IMR-90 (cell line): Measurements from ENCODE around the gene PIM1. TPM values are rescaled to one million over a fixed set of nuclear protein-coding genes. Genes with fewer than 3 reads are reported as not detected.

ENCODE experiments used
- ATAC-seq: fragments of 200-7000 bp; cut with Tn5 transposase; 2 replicates; pipeline ENCODE4 v1.9.1; 2020; ENCODE audit warnings: low read depth, mild to moderate bottlenecking, moderate library complexity
- BruUV-seq: library from RNA; stranded (reverse); fragments of 400-500 nt; replicated peaks from 2 replicates; lab custom pipeline; 2021; lab: Mats Ljungman, UMichigan
- CTCF ChIA-PET: fragments of 300-600 bp; formaldehyde crosslinking; extraction: SDS; loops from one replicate; lab custom pipeline; 2021; ENCODE audit warnings: antibody characterized with exemption; lab: Yijun Ruan, JAX
- POLR2A ChIA-PET: fragments of 300-600 bp; sonication (Branson Sonifier 250); formaldehyde crosslinking; loops from one replicate; lab custom pipeline; 2022; ENCODE audit warnings: antibody characterized with exemption; ENCODE audit not compliant: unreplicated experiment; lab: Charles Lee
- DNase-seq: peaks from one replicate; pipeline ENCODE4 v3.0.0; 2013
- H2AFZ ChIP-seq: replicated peaks from 2 replicates; pipeline ENCODE3; 2013; ENCODE audit warnings: low read length, mild to moderate bottlenecking; ENCODE audit not compliant: poor library complexity
- H2AK5ac ChIP-seq: 2 replicates; pipeline ENCODE4 v1.6.1; 2013; ENCODE audit warnings: low read depth, low read length, inconsistent platforms
- H2AK9ac ChIP-seq: replicated peaks from 2 replicates; pipeline ENCODE3; 2013; ENCODE audit warnings: mild to moderate bottlenecking, low read depth, low read length, moderate library complexity; ENCODE audit not compliant: poor library complexity
- H2BK120ac ChIP-seq: 2 replicates; pipeline ENCODE4 v1.6.1; 2013; ENCODE audit warnings: low read depth, low read length, inconsistent platforms
- H2BK15ac ChIP-seq: 3 replicates; pipeline ENCODE4 v1.6.1; 2013; ENCODE audit warnings: low read depth, low read length, inconsistent platforms
- H2BK20ac ChIP-seq: 2 replicates; pipeline ENCODE4 v1.6.1; 2013; ENCODE audit warnings: low read depth, mild to moderate bottlenecking, inconsistent platforms, low read length, moderate library complexity
- H2BK5ac ChIP-seq: 2 replicates; pipeline ENCODE4 v1.6.1; 2013; ENCODE audit warnings: mild to moderate bottlenecking, low read depth, low read length, inconsistent platforms; ENCODE audit not compliant: poor library complexity, severe bottlenecking
- H3K14ac ChIP-seq: replicated peaks from 2 replicates; pipeline ENCODE4 v1.6.1; 2013; ENCODE audit warnings: low read depth, low read length, inconsistent platforms
- H3K18ac ChIP-seq: 2 replicates; pipeline ENCODE4 v1.6.1; 2013; ENCODE audit warnings: low read depth, low read length, control low read depth
- H3K23ac ChIP-seq: 2 replicates; pipeline ENCODE4 v1.6.1; 2013; ENCODE audit warnings: low read depth, low read length, inconsistent platforms
- H3K27ac ChIP-seq: 2 replicates; pipeline ENCODE4 v1.5.1; 2013; ENCODE audit warnings: mild to moderate bottlenecking, control low read depth, low read length; ENCODE audit not compliant: insufficient read depth
- H3K27me3 ChIP-seq: 2 replicates; pipeline ENCODE4 v1.6.1; 2013; ENCODE audit warnings: low read length; ENCODE audit not compliant: control insufficient read depth, insufficient read depth
- H3K36me3 ChIP-seq: 2 replicates; pipeline ENCODE4 v1.6.1; 2013; ENCODE audit warnings: low read length, mixed read lengths; ENCODE audit not compliant: control insufficient read depth, insufficient read depth
- H3K4ac ChIP-seq: 2 replicates; pipeline ENCODE4 v1.6.1; 2013; ENCODE audit warnings: low read depth, low read length, inconsistent platforms
- H3K4me1 ChIP-seq: 2 replicates; pipeline ENCODE4 v1.6.1; 2013; ENCODE audit warnings: low read length, mixed read lengths; ENCODE audit not compliant: control insufficient read depth, insufficient read depth
- H3K4me2 ChIP-seq: 2 replicates; pipeline ENCODE4 v1.6.1; 2013; ENCODE audit warnings: low read depth, mild to moderate bottlenecking, control low read depth, low read length, moderate library complexity
- H3K4me3 ChIP-seq: 2 replicates; pipeline ENCODE4 v1.5.1; 2013; ENCODE audit warnings: low read depth, mild to moderate bottlenecking, control low read depth, low read length, moderate library complexity; ENCODE audit not compliant: insufficient read depth
- H3K56ac ChIP-seq: 2 replicates; pipeline ENCODE4 v1.6.1; 2013; ENCODE audit warnings: low read length, inconsistent platforms; ENCODE audit not compliant: insufficient read depth; ENCODE audit errors: extremely low read depth
- H3K79me1 ChIP-seq, 2 experiments: 2 replicates each; pipeline ENCODE4 v1.6.1; 2013; ENCODE audit warnings: low read length in 2 of 2, inconsistent platforms in 1 of 2, low read depth in 1 of 2
- H3K9ac ChIP-seq: 2 replicates; pipeline ENCODE4 v1.6.1; 2013; ENCODE audit warnings: low read depth, low read length, control low read depth
- H3K9me1 ChIP-seq: 2 replicates; pipeline ENCODE4 v1.6.1; 2013; ENCODE audit warnings: low read length, inconsistent platforms; ENCODE audit not compliant: insufficient read depth
- H3K9me3 ChIP-seq: 2 replicates; pipeline ENCODE4 v1.6.1; 2013; ENCODE audit warnings: low read length; ENCODE audit not compliant: control insufficient read depth, insufficient read depth
- H4K20me1 ChIP-seq: 2 replicates; pipeline ENCODE4 v1.6.1; 2013; ENCODE audit warnings: low read length, inconsistent platforms; ENCODE audit not compliant: insufficient read depth
- H4K5ac ChIP-seq: 2 replicates; pipeline ENCODE4 v1.6.1; 2013; ENCODE audit warnings: mild to moderate bottlenecking, low read depth, low read length, control low read depth
- H4K8ac ChIP-seq, 2 experiments: 2 replicates each; pipeline ENCODE4 v1.6.1; 2013; ENCODE audit warnings: low read depth in 2 of 2, low read length in 2 of 2, control low read depth in 1 of 2, inconsistent platforms in 1 of 2
- H4K91ac ChIP-seq: 2 replicates; pipeline ENCODE4 v1.6.1; 2013; ENCODE audit warnings: low read depth, low read length, inconsistent platforms; ENCODE audit not compliant: insufficient read depth
- BHLHE40 ChIP-seq: fragments of 150-350 bp; IDR thresholded peaks from 2 replicates; pipeline ENCODE4 v1.6.1; 2016; ENCODE audit warnings: mild to moderate bottlenecking, low read depth, low read length
- CHD1 ChIP-seq: IDR thresholded peaks from 2 replicates; pipeline ENCODE4 v1.6.1; 2012; ENCODE audit warnings: low read depth, low read length, improper control_type of control experiment
- MAZ ChIP-seq: IDR thresholded peaks from 2 replicates; pipeline ENCODE4 v1.6.1; 2012; ENCODE audit warnings: low read depth, mild to moderate bottlenecking, low read length, improper control_type of control experiment, moderate library complexity, borderline replicate concordance
- MXI1 ChIP-seq: IDR thresholded peaks from 2 replicates; pipeline ENCODE4 v1.6.1; 2012; ENCODE audit warnings: low read depth, mild to moderate bottlenecking, low read length, moderate library complexity, borderline replicate concordance
- NFE2L2 ChIP-seq: fragments of 150-350 bp; IDR thresholded peaks from 2 replicates; pipeline ENCODE4 v1.6.1; 2016; ENCODE audit warnings: low read depth, mild to moderate bottlenecking, low read length
- RCOR1 ChIP-seq: IDR thresholded peaks from 2 replicates; pipeline ENCODE4 v1.6.1; 2012; ENCODE audit warnings: mild to moderate bottlenecking, low read length, improper control_type of control experiment; ENCODE audit not compliant: insufficient replicate concordance
- RFX5 ChIP-seq: IDR thresholded peaks from 2 replicates; pipeline ENCODE4 v1.8.0; 2012; ENCODE audit warnings: low read depth, mild to moderate bottlenecking, low read length, moderate library complexity
- WGBS, 2 experiments: methylation state at CpG; one replicate each; pipeline versions ENCODE4 v1.1.5 to v1.1.7; 2013; ENCODE audit warnings: missing lambda C conversion rate in 2 of 2; ENCODE audit not compliant: insufficient read length in 1 of 2; ENCODE audit errors: extremely low coverage in 2 of 2; 5-methylcytosine and 5-hydroxymethylcytosine counted together
- dilution Hi-C: fragments of 300-500 bp; cut with HindIII; formaldehyde crosslinking; loops from one replicate; pipeline ENCODE4 v1.14.3; 2018; ENCODE audit warnings: low sequenced_read_pairs; ENCODE audit not compliant: unreplicated experiment
- in situ Hi-C: fragments of 300-500 bp; cut with MboI; formaldehyde crosslinking; loops from 3 replicates; pipeline ENCODE4 v1.14.3; 2019; ENCODE audit warnings: low sequenced_read_pairs, inconsistent platforms, mixed read lengths
- intact Hi-C: fragments of 100-400 bp; cut with micrococcal nuclease; formaldehyde crosslinking; loops from 2 replicates; pipeline ENCODE4 v1.10.0; 2022
- polyA plus RNA-seq, 3 experiments: library from polyadenylated mRNA; depleted of rRNA; stranded (reverse); fragments of >200 nt; gene quantifications; 2 replicates each; pipeline ENCODE4 v1.2.3, GENCODE V29; 2012; ENCODE audit warnings: low replicate concordance in 1 of 3
- total RNA-seq: library from RNA; depleted of rRNA; stranded (reverse); fragments of >200 nt; gene quantifications from 2 replicates; pipeline ENCODE4 v1.2.3, GENCODE V29; 2012
- TF ChIP-seq, protein P1 (sequence below): conservative IDR thresholded peaks from 2 replicates; pipeline ENCODE4 v1.5.1; 2012; ENCODE audit warnings: mild to moderate bottlenecking, low read depth, low read length, improper control_type of control experiment
- TF ChIP-seq, protein P2 (sequence below): fragments of 150-350 bp; IDR thresholded peaks from 2 replicates; pipeline ENCODE4 v1.6.1; 2017; ENCODE audit warnings: mild to moderate bottlenecking, antibody characterized with exemption, low read length, low read depth

PIM1 gene
- total and polyA plus RNA-seq, 2 of the 4 experiments (the other 2 are of a cell fraction) = 7.2 to 18.5 TPM

DNA sequence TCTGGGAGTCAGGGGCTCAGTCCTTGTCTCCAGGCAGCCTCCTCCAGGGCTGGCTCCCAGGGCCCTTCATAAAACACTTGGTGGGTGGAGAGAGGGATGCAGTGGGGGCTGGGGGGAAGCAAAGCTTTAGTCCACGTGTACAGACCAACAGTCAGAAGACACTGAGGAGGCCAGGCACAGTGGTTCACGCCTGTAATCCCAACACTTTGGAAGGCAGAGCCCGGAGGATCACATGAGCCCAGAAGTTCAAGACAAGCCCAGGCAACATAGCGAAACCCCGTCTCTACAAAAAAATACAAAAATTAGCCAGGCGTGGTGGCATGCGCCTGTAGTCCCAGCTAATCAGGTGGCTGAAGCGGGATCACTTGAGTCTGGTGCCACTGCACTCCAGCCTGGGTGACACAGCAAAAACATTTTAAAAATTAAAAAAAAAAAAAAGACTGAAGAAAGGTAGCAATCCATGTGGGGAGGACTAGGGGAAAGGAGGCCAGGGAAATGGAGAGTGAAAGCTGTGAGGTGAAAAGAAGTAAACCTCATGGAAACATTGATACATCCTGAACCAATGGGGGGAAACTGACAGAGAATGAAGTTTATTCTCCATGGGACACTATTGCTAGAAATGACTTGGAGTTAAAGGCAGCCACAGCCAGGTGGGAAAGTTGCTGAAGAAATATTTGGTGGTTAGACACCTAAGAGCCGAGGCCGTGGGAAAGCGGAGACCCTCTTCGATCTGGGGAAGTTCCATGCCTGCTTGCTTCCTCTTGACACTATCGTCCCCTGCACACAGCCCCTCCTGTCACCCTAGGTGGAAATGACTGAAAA, 35.4 kb downstream of the PIM1 start:
- Histone ChIP-seq H2AK5ac (no peak overlapping the region), H2AK9ac (peak overlapping the region; percentile 47), H4K8ac (no peak overlapping the region), H2BK120ac (no peak overlapping the region), H2AFZ (no peak overlapping the region), H4K20me1 (0 out of 2 replicates have a peak, but pooled peaks cover 4% of the 10 kb centered on the region), H4K91ac (no peak overlapping the region), H3K27ac (no peak overlapping the region), H3K4me3 (no peak overlapping the region), H2BK5ac (no peak overlapping the region), H3K79me1 (no peaks in the 10 kb centered on the region), H3K4ac (no peak overlapping the region), H3K36me3 (no peaks in the 10 kb centered on the region), H3K23ac (no peak overlapping the region), H3K18ac (no peak overlapping the region), H3K56ac (no peak overlapping the region), H2BK15ac (no peak overlapping the region), H3K9me1 (no peaks in the 10 kb centered on the region), H4K5ac (no peak overlapping the region), H3K14ac (no peak overlapping the region), H3K9me3 (no peaks in the 10 kb centered on the region), H3K9ac (no peak overlapping the region), H3K27me3 (peaks cover 6% of the 10 kb centered on the region), H2BK20ac (no peak overlapping the region), H3K4me2 (no peak overlapping the region), H3K4me1 (peaks cover 2% of the 10 kb centered on the region; the same call in 1 of the 2 replicates)
- intact Hi-C loops = no loop called here
- TF ChIP-seq BHLHE40 (no peak), CHD1 (no peak), MXI1 (no peak), NFE2L2 (no peak), RCOR1 (no peak), RFX5 (no peak), MAZ (no peak)
- TF ChIP-seq, protein P1, sequence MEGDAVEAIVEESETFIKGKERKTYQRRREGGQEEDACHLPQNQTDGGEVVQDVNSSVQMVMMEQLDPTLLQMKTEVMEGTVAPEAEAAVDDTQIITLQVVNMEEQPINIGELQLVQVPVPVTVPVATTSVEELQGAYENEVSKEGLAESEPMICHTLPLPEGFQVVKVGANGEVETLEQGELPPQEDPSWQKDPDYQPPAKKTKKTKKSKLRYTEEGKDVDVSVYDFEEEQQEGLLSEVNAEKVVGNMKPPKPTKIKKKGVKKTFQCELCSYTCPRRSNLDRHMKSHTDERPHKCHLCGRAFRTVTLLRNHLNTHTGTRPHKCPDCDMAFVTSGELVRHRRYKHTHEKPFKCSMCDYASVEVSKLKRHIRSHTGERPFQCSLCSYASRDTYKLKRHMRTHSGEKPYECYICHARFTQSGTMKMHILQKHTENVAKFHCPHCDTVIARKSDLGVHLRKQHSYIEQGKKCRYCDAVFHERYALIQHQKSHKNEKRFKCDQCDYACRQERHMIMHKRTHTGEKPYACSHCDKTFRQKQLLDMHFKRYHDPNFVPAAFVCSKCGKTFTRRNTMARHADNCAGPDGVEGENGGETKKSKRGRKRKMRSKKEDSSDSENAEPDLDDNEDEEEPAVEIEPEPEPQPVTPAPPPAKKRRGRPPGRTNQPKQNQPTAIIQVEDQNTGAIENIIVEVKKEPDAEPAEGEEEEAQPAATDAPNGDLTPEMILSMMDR = no peak
- TF ChIP-seq, protein P2, sequence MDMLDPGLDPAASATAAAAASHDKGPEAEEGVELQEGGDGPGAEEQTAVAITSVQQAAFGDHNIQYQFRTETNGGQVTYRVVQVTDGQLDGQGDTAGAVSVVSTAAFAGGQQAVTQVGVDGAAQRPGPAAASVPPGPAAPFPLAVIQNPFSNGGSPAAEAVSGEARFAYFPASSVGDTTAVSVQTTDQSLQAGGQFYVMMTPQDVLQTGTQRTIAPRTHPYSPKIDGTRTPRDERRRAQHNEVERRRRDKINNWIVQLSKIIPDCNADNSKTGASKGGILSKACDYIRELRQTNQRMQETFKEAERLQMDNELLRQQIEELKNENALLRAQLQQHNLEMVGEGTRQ = no peak
- ATAC-seq = no peak
- dilution Hi-C loops = no loop called here
- CTCF ChIA-PET = interaction anchor here (1.0 to 2.1 kb wide), 4 partner anchors 33 to 187 kb away, joined by 3 to 7 read pairs (median 6); no protein-coding TSS in a partner anchor
- in situ Hi-C loops = loop anchor here (10.0 kb wide), 1 partner anchor 151 kb away; no protein-coding TSS in a partner anchor
- no TSS peak for BruUV-seq
- 93% methylated on average over 3 of the region's 13 CpGs; no CpG with 5 or more reads in 1 of the 2 experiments for WGBS, 2 experiments
- DNase-seq = no peak
- POLR2A ChIA-PET = no interaction called here
